Stomach (tissue), 9 donors: ENCODE results near the gene MIS18A. TPM values are rescaled to one million over a fixed set of nuclear protein-coding genes. Genes with fewer than 3 reads are reported as not detected.

Experiments used
- DNase-seq, 2 donors: peaks; one replicate each; pipeline versions ENCODE4 v3.0.0 to v3.0.0-alpha.2; 2013 to 2019
- H3K27ac ChIP-seq, 5 donors: fragments of 200-600 bp in 4 of 5; sonication (generic) in 4 of 5; one replicate each; pipeline ENCODE4 v1.5.1; 2013 to 2019; ENCODE audit warnings: mild to moderate bottlenecking in 1 of 5, moderate library complexity in 1 of 5
- H3K27me3 ChIP-seq, 3 donors: fragments of 200-600 bp; sonication (generic); one replicate each; pipeline ENCODE4 v1.5.1; 2017 to 2019; ENCODE audit warnings: mixed run types in 1 of 3
- H3K36me3 ChIP-seq, 4 donors: fragments of 200-600 bp; sonication (generic); 1 replicate in 3 of 4; 2 replicates in 1 of 4; pipeline ENCODE4 v1.5.1; 2016 to 2019
- H3K4me1 ChIP-seq, 4 donors: fragments of 200-600 bp; sonication (generic); one replicate each; pipeline ENCODE4 v1.5.1; 2016 to 2019
- H3K4me3 ChIP-seq, 4 donors: fragments of 200-600 bp; sonication (generic) in 3 of 4; one replicate each; pipeline ENCODE4 v1.5.1; 2016 to 2019; ENCODE audit warnings: mild to moderate bottlenecking in 1 of 4
- H3K9me3 ChIP-seq, 4 donors: fragments of 200-600 bp; sonication (generic); one replicate each; pipeline ENCODE4 v1.5.1; 2016 to 2019
- CTCF ChIP-seq, 7 experiments: fragments of 450-650 bp in 4 of 7; fragments of 200-600 bp in 3 of 7; sonication (generic) in 3 of 7; IDR thresholded peaks; one replicate each; pipeline ENCODE4 v1.5.1; 2016 to 2019; ENCODE audit warnings: antibody characterized with exemption in 7 of 7, control low read depth in 2 of 7, mild to moderate bottlenecking in 1 of 7
- EP300 ChIP-seq: sonication (generic); formaldehyde crosslinking; IDR thresholded peaks from one replicate; pipeline ENCODE4 v1.6.1; 2017; ENCODE audit warnings: antibody characterized with exemption
- POLR2A ChIP-seq, 4 donors: fragments of 450-650 bp; IDR thresholded peaks; one replicate each; pipeline ENCODE4 v1.6.1; 2016; ENCODE audit warnings: antibody characterized with exemption in 4 of 4, control low read depth in 2 of 4, mild to moderate bottlenecking in 1 of 4, moderate library complexity in 1 of 4
- POLR2AphosphoS5 ChIP-seq, 3 donors: sonication (generic); formaldehyde crosslinking; IDR thresholded peaks; one replicate each; pipeline ENCODE4 v1.6.1; 2016; ENCODE audit warnings: antibody characterized with exemption in 3 of 3
- WGBS, 5 donors: extraction: QIAGEN DNeasy Blood & Tissue Kit in 3 of 5; methylation state at CpG; one replicate each; pipeline versions ENCODE4 v1.1.5 to v1.1.7; 2013 to 2018; 5-methylcytosine and 5-hydroxymethylcytosine counted together
- intact Hi-C: fragments of 100-400 bp; cut with DNase I; formaldehyde crosslinking; loops from one replicate; pipeline ENCODE4 v1.15.1; 2023; ENCODE audit warnings: low total_unique reads
- polyA plus RNA-seq, 3 donors: library from polyadenylated mRNA; stranded (reverse); fragments of 200-250 nt; gene quantifications; one replicate each; pipeline ENCODE4 v1.2.3, GENCODE V29; 2013
- total RNA-seq, 5 donors: library from RNA; depleted of rRNA; stranded (reverse); fragments of >200 nt; gene quantifications; one replicate each; pipeline versions ENCODE4 v1.1.0 to v1.2.3, GENCODE V29; 2014 to 2016
- donor health status: healthy with polysubstance abuse.
- donor health status: Bipolar disorder and iron deficiency.
- donor health status: healthy.

MIS18A gene
- total and polyA plus RNA-seq, 8 donors: 1.4 to 10.7 (median 8.0) TPM; not detected in 2

GRCh38 chr21:32300117-32300681, 21.4 kb upstream of the MIS18A start:
- Histone ChIP-seq H3K27ac (no peak overlapping the region), H3K36me3 (peaks cover 0 to 9% (median 0%) of the 10 kb centered on the region in 4 donors), H3K4me1 (no peaks in the 10 kb centered on the region), H3K4me3 (no peak overlapping the region), H3K27me3 (no peaks in the 10 kb centered on the region), H3K9me3 (no peaks in the 10 kb centered on the region)
- WGBS, 5 donors: 90 to 94% (median 93%) methylated on average over 41 of the region's 41 CpGs
- no peak for DNase-seq
- no peak for TF ChIP-seq CTCF (IDR thresholded peaks at IDR 0.05)
- peak in 2 of 3 donors; percentile 17 to 31 for TF ChIP-seq POLR2AphosphoS5 (IDR thresholded peaks at IDR 0.05)
- intact Hi-C loops: no loop called here

GRCh38 chr21:32299695-32300094, 20.8 kb upstream of the MIS18A start:
- Histone ChIP-seq H3K27ac (no peak overlapping the region), H3K36me3 (peaks cover 0 to 9% (median 0%) of the 10 kb centered on the region in 4 donors), H3K27me3 (no peaks in the 10 kb centered on the region), H3K4me1 (no peaks in the 10 kb centered on the region), H3K9me3 (no peaks in the 10 kb centered on the region), H3K4me3 (no peak overlapping the region)
- no peak for DNase-seq
- TF ChIP-seq POLR2A (IDR thresholded peaks at IDR 0.05) (no peak), POLR2AphosphoS5 (IDR thresholded peaks at IDR 0.05) (no peak), CTCF (IDR thresholded peaks at IDR 0.05) (no peak), EP300 (no peak)
- intact Hi-C loops: no loop called here
- 82 to 89% (median 87%) methylated on average over 6 of the region's 6 CpGs for WGBS, 5 donors

- Histone ChIP-seq H3K36me3 (peaks cover 0 to 9% (median 0%) of the 10 kb centered on the region in 4 donors), H3K4me3 (no peak within 1 kb of the TSS), H3K9me3 (no peaks in the 10 kb centered on the region), H3K4me1 (no peaks in the 10 kb centered on the region), H3K27me3 (no peaks in the 10 kb centered on the region), H3K27ac (no peak within 1 kb of the TSS)
- intact Hi-C loops: no loop called here
- 69 to 84% (median 73%) methylated on average over 8 to 14 of the region's 14 CpGs for WGBS, 5 donors
- TF ChIP-seq EP300: no peak
- no peak for TF ChIP-seq POLR2AphosphoS5 (IDR thresholded peaks at IDR 0.05)
- TF ChIP-seq POLR2A (IDR thresholded peaks at IDR 0.05): no peak
- TF ChIP-seq CTCF (IDR thresholded peaks at IDR 0.05): no peak
- DNase-seq: no peak
Observed at GRCh38 chr21:32298658-32299081, 19.8 kb upstream of the MIS18A start, which contains the start of gene MRAP. MRAP (plus strand) TSS chr21:32298855; CDS start chr21:32298972, 117 bp downstream.

GRCh38 chr21:32298148-32298559, 19.3 kb upstream of the MIS18A start:
- H3K36me3 ChIP-seq: peaks cover 0 to 9% (median 0%) of the 10 kb centered on the region in 4 donors
- no peak for DNase-seq
- no peak for TF ChIP-seq EP300
- no peak for TF ChIP-seq CTCF (IDR thresholded peaks at IDR 0.05)
- no peak for TF ChIP-seq POLR2A (IDR thresholded peaks at IDR 0.05)
- TF ChIP-seq POLR2AphosphoS5 (IDR thresholded peaks at IDR 0.05): no peak
- 80 to 92% (median 87%) methylated on average over 6 of the region's 6 CpGs for WGBS, 5 donors
- no peaks in the 10 kb centered on the region for H3K27me3 ChIP-seq
- no peak overlapping the region for H3K27ac ChIP-seq
- intact Hi-C loops: no loop called here
- H3K4me1 ChIP-seq: no peaks in the 10 kb centered on the region
- no peak overlapping the region for H3K4me3 ChIP-seq
- no peaks in the 10 kb centered on the region for H3K9me3 ChIP-seq
